Cerebellar cortex (tissue), 1 donor: ENCODE results near the gene PPP4R1.

Source experiments
- DNase-seq: peaks from one replicate; pipeline ENCODE4 v3.0.0-alpha.2; 2015; ENCODE audit warnings: low spot score

PPP4R1 gene

GRCh38 chr18:9507565-9508088 is 106.7 kb downstream of the PPP4R1 start:
- no peak for DNase-seq

GRCh38 chr18:9506046-9506792 is 108.1 kb downstream of the PPP4R1 start:
- DNase-seq: no peak
